Transverse colon (tissue), 4 donors: ENCODE results near the gene ZSCAN5C.

ENCODE experiments used
- CTCF ChIP-seq, 5 experiments: fragments of 200-600 bp in 3 of 5; fragments of 450-650 bp in 2 of 5; sonication (generic) in 3 of 5; IDR thresholded peaks; 1 replicate in 2 of 5; 2 replicates in 3 of 5; pipeline ENCODE4 v1.5.1; 2016 to 2017; ENCODE audit warnings: antibody characterized with exemption in 5 of 5, inconsistent platforms in 3 of 5, mild to moderate bottlenecking in 2 of 5, moderate library complexity in 1 of 5
- POLR2AphosphoS5 ChIP-seq, 3 donors: sonication (generic); formaldehyde crosslinking; IDR thresholded peaks; one replicate each; pipeline ENCODE4 v1.6.1; 2016; ENCODE audit warnings: antibody characterized with exemption in 3 of 3

DNA sequence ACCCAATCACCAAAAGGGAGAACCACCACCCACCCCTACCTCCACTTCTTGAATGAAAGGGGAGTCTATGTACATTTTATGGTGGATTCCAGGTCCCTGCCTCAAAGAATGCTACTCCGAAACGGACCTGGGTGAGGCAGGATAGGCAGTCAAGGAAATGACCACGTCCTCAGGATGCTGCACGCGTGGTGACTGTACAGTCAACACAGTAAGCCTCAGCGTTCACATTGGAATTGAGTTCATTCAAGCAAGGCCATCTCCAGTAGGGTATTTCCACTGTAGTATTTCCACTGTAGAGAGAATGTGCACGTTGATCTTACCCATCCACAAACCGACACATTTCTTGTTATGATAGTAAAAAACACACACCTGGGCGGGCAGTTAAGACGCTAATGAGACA lies 16.9 kb downstream of the ZSCAN5C start:
- TF ChIP-seq CTCF (IDR thresholded peaks at IDR 0.05) (no peak), POLR2AphosphoS5 (IDR thresholded peaks at IDR 0.05) (no peak)
